GM18502 (cell line): ENCODE data around the gene SAMD4A.

Source experiments
- ATAC-seq: cut with Tn5 transposase; IDR thresholded peaks from one replicate; pipeline ENCODE4 v1.9.1; 2021; ENCODE audit warnings: mild to moderate bottlenecking; ENCODE audit not compliant: unreplicated experiment, poor library complexity

The SAMD4A gene

DNA sequence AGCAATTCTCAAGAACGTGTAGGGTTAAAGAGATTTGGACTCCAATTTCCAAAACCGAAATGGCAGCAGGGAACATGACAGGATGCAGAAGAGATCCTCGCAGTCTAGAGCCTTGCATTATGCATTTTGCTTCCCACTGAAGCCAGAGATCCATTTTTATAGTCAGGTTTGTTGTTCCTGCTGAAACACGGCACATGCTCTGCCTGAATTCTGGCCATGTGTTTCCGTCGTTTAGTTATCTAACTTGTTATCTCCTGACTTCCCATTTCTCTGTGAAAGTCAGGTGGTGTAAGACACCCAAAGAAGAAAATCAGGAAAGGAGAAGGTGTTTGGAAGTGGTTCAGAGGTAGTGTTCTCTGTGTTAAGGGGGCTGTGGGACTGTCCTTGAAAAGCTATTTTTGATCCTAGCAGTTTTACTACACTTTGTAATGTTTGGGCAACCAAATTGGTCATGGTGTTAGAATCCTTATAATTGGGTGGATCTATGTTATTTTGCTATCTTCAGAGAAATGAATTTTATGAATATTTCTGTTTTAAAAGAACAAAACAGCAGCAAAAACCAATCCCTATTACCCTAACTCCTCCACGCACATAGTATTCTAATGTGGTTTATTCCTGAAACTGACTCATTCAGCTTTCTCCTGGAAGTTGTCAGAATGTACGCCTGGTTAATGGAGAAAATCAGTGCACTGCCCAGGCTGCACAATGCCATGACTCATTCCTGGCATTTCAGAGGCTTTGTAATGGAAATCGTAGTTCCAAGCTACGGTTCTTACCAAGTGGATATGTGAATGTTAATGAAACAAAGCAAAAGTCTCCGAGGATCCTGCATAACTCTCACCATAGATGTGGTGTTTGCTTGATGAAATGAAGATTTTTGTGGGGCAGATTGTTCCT, 110.1 kb downstream of the SAMD4A start:
- no peak for ATAC-seq

DNA sequence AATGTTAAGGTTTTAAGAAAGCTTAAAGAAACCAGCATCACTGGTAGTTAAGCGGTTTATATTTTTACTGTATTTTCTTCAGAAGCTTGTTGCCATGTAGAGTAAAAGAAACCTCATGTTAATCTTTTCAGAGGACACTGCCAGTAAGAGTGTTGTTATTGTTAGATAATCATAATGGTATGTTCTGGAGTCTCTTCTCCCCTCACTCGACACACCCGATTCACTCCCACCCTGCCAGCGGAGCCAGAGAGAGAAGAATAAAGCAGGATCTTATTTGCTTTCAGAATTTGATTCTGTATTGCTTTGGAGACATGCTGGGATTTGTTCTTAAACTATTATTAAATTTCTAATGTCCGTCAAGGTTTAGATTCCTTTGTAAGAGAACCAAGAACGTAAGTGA, 113.7 kb downstream of the SAMD4A start:
- ATAC-seq: no peak

DNA sequence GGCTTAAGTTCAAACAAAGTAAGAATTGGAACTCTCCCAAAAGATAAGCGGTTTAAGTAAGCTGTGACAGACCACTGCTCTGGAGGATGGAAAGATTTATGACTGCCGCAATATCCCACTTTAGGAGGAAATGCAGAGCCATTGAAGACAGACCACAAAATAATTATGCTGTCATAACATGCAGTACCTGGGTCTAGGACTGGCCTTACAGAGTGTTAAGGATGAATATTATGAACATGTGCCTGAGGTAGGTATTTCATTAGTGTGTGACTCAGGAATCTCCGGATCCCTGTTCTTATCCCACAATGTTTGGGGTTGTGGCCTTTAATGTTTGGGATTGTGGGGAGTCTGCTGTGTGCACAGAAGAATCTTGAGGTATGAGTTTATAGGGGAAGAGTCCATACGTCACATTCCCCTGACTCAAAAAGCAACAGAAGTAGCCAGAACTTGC, 114.9 kb downstream of the SAMD4A start:
- ATAC-seq: no peak

DNA sequence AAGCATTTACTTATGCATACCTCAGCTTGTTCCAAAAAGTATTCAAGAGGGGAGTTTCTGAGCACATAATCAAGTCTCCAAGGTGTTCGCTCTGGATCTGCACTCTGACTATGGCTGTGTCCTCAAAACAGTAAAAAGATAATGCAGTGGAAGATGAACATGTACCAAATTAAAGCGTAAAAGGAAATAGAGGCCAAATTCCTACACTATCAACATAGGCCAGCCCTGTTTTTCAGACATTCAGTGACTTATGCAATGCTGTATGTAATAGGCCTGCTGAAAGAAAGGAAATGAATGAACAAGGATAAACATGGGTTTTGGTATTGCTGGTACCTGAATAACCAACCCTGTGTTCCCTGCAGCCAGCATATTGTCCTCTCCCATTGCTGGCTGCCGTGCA, 115.7 kb downstream of the SAMD4A start:
- no peak for ATAC-seq

DNA sequence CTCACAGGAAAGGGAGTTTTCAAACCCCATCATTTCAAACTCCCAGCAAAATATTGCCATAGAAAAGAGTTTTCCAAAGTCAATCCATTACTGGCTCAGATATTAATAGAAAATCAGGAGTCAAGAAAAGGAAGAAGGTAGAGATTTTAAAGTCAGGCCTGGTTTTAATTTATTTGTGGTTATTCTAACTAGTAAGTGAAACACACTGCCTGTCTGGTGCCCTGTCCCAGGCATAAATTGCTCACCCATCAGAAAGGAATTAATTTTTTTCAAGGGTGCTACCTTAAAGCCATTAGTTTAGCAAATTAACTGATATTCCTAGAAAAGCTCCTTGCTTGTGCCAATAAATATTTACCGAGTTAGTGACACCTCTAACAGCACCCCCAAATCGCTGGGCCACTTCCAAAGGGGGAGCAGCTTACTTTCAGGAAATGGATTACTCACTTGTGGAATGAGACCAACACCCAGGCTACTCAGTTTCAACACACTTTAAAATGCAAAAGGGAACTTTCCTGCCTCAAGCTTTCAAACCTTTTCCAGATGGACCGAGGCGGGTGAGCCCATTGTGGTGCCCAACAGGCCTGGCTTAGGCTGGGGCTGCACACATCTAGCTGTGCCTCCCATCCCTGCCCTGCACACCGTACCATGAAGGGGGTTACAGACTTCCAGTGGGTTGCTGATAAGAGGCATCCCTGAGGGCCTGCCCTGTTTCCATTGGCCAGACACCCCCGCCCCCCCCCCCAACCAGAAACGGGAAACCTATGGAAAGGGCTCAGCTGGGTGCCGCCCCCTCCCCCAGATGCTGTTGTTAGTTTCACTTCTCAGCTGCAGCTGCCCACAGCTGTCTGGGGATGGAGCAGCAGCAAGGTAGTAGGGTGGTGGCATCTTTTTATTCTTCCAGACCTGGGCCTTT, 117.2 kb downstream of the SAMD4A start:
- ATAC-seq: no peak

DNA sequence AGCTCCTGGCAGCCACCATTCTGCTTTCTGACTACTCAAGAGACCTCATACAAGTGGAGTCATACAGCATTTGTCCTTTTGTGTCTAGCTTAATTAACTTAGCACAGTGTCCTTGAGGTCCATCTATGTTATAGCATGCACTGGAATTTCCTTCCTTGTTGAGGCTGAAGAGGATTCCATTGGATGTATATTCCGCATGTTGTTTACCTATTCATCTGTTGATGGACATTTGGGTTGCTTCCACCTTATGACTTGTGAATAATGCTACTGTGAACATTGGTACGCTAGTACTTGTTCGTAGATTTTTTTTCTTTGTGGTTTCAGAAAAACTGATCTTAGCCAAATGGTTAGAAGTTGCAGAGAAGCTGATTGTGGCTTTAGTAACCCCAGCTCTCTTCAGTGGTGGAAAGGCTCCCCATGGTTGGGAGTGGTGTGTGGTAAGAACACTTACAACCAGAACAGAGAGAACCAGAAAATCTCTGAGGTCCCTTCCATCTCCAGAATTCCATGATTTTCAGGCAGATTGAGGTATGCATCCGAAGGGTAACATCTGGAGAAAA, 118.4 kb downstream of the SAMD4A start:
- ATAC-seq: no peak

DNA sequence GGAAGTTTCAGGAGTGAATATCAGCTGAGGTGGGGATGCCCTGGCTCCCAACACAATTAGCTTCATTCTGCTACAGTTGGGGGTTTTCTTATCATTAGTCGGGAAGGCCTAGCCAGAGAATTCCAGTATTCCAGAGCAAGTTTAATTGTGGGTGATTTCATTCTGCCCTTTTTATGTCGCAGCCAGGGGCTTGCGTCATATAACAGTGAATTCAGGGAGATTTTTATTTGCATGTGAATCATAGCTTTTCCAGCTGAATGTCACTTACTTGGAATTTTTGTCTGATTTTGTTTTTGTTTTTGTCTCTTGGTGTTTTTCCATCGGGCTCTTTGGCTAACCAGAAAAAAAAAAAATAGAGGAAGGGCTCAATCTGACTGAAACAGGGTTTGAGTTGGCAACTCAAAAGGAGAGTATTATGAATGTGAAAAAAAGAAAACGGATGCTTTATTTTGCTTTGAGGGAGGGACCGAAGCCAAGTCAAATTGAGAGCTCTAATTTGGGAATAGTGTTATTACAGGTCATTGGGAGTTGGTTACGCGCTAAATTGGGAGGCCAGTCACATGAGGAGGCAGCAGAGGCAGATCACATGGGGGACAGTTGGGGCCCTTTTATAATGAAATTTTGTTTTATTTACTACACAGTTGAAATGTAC, 119.4 kb downstream of the SAMD4A start:
- no peak for ATAC-seq

DNA sequence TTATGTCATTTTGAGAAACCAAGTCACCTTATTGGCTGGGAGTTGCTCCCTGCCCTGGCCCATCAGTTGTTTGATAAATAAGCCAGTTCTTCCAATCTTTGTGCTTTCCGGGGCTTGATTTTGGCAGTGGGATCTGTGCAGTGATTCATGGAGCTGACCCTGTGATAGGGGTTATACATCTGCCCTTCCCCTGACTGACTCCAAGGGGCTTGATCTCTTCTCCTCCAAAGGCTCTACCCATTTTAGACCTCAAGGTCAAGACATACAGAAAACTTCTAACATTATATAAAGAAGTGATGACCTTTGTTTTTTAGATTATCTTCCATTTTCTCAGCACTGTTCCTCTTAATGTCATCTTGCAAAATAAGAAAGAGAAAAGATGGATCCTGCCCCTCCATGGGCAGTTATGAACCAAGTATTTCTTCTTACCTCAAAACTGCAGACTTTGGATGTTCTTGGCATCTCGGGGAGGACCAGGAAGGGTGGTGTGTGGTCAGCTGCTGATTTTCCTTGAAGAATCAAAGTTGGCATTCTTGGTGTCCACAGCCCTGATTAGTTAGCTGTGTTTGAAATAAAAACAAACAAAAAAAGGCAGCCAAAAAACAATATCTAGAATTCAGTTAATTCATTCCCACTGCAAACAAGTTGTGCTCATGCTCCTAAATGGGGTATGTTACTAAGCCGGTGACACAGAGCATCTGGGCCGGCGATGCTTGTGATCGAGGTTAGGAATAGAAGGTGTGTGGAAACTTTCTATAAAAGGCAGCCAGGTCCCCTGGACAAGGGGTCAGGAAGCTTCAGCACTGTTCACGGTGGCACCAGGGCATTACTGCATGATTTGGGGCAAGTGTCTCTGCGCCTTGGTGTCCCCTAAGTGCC, 120.2 kb downstream of the SAMD4A start:
- no peak for ATAC-seq

DNA sequence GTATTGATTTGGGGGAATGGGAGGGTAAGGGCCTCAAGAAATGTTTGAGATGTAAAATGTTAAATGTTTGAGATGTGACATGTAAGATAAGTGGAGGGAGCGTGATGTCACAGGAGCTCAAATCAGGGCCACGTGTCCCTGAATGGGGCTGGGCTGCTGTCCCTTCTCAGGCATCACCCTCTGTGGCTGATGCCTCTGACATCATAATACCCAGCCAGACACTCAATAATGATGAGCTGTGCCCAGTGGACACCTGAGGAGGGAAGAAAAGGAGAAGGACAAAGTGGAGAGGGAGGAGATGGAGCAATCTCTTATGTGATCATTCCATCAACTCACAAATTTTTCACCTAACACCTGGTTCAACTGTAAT, 120.8 kb downstream of the SAMD4A start:
- no peak for ATAC-seq

DNA sequence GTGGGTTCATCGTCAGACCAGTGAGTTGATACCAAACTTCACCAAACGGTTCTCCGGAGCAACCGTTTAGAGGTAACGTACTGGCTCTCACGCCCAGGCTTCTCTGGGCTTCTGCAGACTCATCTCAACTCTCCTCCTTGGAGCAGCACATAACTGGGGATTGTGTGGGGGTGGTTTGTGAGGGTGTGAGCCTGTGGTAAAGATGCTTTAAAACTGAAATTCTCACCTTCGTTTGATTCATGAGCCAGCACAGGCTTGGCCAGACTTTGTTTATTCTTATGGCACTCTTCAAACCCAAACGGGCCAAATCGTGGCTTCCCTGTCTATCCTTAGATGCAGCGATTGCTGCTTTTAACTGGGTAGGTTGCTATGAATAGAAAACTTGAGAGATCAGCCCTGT, 121.3 kb downstream of the SAMD4A start:
- ATAC-seq: no peak

DNA sequence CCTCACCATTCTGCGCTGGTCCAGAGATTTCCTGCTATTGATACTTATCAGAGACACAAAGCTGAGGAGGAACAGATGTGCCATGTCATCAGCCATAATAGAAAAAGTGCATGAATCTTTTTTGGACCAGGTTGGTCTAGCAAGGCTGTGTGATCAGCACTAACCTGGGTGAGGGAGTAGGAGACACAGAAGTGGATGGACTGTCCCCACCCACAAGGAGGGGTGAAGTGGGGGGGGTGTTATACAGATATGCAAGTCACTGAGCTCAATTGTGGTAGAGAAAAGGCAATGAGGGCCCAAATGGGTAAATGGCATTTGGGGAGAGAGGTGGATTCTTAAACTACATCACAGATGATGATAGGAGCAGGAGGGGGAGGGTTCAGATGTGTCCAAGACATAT, 123.0 kb downstream of the SAMD4A start:
- ATAC-seq: no peak

DNA sequence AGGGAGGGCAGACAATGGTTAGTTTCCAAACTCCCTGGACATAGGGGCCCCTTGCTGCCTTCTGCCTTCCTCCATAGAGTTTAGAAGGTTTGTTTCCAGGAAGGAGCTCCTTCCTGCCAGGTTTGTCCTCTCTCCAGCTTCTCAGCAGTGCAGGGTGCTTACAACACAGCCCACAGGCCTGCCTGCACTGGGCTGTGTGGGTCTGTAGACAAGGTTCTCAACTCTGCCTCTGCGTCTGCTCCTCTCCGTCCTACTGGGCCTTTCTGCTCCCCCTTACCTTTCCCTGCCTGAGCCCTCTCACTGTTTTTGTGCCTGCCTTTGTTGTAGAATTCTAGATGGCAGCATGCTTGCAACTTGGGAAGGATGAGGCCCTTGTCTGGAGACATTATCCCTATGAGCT, 124.0 kb downstream of the SAMD4A start:
- no peak for ATAC-seq

DNA sequence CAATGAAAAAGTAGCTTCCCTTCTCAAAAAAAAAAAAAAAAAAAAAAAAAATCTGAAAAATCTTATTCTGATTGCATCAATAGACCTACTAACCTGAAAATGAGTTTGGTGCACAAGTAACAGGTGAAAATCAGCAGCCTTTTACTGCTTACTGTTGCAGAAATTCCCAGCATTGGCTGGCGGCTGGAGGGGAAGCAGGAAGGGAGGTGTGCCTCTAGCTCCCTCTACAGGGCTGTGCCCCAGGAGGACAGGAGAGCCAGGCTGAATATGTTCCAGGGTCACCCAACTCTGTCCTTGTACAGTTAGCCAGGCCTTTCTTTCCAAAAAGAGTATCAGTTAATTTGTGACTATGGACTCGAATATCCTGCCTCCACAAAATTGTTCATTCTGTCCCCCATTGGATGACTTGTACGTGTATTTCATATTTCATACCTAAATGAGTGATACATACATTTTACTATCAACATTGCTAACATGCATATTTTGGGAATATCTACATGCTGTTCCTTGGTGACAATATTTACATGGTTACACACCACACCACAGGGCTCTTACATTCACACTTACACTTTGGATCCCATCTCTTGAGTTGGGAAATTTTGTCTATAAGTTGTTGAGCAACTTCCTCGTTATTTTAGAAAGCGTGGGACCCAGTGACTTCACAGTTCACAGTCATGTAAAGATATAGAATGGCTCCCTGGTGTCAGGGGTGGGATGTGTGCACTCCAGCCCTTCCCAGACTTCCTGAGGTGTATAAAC, 124.8 kb downstream of the SAMD4A start:
- ATAC-seq: peak; percentile 69

DNA sequence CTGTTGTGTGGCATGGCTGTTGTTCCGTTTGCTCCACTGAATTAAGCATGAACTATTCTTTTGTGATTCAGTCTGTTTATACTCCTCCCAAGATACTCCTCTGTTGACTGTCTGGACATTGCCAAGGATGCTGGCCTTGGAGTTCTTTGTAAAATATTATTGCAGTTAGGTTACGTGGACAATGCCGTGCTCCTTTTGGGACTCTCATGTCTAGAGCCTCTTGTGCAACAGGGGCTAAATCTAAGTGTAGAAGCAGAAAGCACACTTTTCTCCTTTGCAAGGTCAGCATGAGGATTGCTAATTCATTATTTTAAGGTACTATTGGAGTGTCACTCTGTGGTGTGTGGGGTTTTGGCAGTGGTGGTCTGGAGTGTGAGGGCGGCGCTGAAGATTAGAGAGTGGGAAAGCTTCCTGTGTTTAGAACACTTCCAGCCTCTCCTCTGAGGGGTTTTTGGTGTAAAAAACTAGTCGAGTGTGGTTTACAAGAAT, 125.4 kb downstream of the SAMD4A start:
- ATAC-seq: no peak

DNA sequence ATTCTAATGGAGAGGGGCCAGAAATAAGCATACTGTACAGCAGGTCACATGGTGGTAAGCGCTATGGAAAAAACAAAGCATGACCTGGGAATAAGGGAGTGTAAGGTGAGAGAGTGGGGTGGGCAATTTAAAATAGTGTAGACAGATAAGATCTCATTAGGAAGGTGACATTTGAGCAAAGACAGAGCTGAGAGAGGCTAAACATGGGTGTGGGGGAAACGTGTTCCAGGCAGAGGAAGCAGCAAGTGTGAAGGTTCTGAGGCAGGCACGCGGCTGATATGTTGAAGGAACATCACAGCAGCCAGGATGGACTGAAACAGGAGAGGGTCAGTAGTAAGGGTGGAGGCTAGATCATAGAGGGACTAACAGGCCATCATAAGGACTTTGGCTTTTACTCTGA, 126.8 kb downstream of the SAMD4A start:
- ATAC-seq: no peak

DNA sequence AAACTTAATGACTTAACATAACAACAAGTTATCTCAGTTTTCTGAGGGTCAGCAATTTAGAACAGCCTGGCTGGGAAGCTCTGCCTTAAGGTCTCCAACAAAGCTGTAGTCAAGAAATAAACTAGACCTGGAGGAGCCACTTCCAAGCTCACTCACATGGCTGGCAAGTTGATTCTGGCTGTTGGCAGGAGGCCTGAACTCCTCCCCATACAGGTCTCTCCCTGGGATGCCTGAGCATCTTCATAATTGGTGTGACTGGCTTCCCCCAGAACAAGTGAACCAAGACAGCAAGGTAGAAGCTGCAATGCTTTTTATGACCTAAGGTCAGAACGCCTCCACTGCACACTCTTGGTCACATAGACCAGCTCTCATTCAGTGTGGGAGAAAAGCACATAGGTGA, 128.3 kb downstream of the SAMD4A start:
- no peak for ATAC-seq

DNA sequence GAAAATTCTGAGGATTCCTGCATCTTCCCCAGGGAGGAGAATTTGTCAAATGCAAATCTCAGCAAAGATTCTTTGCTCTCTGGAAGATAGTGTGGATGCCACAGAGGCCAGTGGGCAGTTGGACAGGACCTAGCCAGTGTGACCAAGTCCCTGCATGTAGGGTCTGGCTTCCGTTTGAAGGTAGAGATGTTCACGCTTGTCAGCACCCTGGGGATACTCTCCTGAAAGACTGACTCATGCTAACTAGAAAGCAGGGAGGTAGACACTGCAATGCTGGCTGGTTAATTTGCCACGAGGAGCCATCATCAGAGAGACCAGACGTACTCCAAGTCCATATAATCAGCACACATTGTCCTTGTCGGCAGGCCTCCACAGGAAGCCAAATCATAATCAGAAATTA, 130.1 kb downstream of the SAMD4A start:
- no peak for ATAC-seq

DNA sequence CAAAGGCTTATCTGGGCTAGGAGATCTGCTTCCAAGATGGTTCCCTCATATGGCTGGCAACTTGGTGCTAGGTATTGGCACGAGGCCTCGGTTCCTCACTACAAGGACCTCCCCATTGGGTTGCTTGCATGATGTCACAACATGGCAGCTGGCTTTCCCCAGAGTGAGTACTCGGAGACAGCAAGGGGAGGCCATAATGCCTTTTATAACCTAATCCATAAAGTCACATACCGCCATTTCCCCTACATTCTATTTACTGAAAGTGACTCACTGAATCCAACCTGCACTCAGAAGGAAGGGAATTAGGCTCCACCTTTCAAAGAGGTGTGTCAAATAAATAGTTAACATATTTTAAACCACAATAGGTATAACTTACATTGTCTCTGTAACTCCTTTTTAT, 130.9 kb downstream of the SAMD4A start:
- no peak for ATAC-seq

DNA sequence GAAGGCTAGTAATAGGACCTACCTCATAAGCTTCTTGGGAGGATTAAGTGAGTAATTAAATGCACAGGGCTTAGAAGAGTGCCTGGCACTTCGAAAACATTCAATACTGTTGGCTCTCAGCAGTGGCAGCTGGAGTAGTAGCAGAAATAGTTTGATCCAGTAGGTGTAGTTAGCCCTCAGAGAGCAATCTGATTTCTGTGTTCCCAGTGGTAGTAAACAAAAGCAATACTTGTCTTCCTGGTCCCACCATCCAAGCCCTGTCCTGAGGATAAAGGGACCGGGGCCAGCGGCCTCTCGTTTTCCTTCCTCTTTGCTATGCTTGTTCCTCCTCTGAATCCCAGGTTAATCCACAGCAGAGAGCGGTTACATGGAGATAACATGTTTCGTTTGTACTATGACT, 131.6 kb downstream of the SAMD4A start:
- no peak for ATAC-seq
